ENCODE measurements around the gene CASKIN1.

CASKIN1 gene

DNA sequence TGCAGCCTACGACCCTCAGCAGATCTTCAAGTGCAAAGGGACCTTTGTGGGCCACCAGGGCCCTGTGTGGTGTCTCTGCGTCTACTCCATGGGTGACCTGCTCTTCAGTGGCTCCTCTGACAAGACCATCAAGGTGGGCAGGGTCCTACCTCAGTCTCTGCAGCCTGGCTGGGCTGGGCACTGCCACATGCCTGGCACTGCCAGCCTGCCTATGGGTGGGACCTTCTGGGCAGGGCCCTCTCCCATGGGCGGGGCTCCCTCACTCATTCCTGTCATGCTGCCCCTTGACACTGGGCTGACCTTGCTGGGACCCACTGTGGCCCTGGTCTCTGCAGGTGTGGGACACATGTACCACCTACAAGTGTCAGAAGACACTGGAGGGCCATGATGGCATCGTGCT lies 22.5 kb downstream of the CASKIN1 start:
- no peak for DNase-seq (ENCODE audit: low spot score)

DNA sequence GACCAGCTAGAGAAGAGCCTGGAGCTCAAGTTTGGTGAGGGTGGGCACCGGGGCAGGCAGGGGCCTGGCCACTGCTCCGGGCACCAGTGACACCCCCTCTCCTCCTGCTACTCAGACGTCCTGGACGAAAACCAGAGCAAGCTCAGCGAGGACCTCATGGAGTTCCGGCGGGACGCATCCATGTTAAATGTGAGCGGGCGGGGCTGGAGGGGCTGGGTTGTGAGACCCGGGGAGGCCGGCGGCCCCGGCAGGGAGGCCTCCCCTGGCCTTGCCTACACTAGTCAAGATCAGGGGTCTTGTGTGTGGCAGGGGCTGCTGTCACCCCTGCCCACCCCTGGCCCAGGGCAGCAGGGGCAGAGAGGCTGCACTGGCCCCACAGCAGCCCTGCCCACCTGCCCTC lies 23.0 kb downstream of the CASKIN1 start:
- DNase-seq (ENCODE audit: low spot score) = no peak

DNA sequence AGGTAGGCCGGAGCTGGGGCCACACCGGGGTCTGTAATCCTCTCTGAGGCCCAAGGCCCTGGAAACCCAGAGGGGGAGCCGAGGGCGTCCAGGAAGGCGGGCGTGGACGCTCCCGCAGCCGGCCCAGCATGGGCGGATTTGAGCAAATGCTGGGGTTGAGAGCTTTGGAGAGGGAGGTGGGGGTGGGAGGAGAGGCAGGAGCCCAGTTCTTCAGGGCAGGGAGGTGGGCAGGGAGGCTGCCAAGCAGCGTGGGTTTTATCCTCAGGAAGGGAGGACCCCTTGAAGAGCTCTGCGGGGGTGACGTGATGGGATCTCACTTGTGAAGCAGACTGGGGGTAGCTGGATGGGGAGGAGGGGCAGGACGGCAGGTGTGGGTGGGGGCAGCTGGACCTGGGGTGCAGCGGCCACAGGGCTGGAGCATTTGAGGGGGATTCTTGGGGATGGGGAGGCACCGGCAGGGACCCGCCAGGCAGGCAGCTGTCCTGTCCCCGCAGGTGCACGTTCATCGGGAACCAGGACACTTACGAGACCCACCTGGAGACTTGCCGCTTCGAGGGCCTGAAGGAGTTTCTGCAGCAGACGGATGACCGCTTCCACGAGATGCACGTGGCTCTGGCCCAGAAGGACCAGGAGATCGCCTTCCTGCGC lies 23.6 kb downstream of the CASKIN1 start:
- DNase-seq (ENCODE audit: low spot score) = no peak

DNA sequence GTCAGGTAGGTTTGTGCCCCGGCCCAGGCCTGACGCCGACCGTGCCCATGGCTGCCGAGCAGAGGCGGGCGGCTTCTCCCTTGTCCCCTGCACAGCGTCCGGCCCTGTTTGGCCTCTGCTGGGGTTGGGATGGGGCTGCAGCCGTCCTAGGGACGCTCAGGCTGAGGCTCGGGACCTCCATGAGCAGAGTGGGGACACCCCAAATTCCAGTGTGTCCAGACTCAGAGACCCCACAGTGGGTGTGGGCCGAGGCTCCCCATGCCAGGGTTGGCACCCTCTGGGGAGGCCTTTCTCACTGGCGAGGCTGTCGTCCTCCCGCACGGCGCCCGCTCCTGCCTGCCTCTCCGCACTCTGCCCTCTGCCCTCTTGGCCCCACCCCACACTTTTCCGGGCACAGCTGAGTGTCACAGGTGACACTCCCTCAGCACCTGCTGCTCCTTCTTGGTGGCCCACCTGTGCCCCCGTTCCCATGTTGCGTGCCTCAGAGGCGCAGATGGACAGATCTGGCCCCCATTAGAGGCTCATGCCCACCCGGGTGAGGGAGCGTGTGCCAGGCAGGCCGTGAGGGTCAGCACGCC lies 24.7 kb downstream of the CASKIN1 start:
- no peak for DNase-seq (ENCODE audit: low spot score)

DNA sequence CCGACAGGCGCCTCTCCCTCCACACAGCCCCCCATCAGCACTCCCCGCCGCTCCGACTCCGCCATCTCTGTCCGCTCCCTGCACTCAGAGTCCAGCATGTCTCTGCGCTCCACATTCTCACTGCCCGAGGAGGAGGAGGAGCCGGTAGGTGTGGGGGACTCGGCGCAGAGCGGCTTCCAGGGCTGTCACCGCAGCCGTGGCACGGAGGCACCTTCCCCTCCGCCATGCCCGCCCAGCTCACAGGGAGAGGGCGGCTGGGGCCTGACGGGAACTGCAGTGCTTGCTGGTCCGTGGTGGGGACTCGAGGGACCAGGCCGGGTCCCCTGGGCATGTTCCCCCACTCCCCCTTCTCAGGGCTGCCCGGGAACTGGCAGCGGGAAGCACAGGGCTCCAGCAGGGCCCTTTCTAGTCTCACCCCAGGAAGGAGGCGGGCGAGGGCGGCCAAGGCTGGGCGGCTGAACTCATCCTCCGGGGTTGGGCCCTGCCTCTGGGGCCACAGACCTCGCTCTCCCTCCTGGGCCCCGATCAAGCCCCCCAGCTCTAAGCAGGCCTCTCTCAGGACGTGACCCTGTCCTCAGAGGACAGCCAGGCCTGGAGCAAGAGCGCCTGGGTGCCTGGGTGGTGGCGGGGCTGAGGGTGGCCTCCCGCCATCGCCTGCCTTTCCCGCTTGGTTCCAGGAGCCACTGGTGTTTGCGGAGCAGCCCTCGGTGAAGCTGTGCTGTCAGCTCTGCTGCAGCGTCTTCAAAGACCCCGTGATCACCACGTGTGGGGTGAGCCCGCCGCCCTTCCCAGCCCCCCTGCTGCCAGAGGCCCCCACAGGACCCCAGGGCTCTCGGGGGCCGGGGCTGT lies 25.6 kb downstream of the CASKIN1 start:
- DNase-seq (ENCODE audit: low spot score) = no peak

DNA sequence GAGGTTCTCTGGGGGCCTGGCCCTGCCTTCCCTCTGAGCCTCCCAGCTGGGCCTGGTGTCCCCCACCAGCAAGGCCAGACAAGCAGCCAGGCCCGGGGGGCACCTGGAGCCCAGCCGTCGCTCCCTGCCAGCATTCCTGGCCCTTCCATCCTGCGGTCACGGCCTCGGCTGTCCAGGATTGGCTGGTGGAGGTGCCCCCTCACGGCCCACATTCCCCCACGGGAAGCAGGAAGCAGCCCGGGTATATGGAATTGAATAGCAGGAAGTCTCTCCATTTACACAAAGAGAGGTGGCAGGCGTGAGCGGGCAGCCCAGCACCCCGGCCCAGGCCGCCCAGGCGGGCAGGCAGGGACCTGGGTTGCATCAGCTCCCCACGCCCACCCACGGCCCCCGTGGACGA lies 26.3 kb downstream of the CASKIN1 start:
- DNase-seq (ENCODE audit: low spot score) = no peak

DNA sequence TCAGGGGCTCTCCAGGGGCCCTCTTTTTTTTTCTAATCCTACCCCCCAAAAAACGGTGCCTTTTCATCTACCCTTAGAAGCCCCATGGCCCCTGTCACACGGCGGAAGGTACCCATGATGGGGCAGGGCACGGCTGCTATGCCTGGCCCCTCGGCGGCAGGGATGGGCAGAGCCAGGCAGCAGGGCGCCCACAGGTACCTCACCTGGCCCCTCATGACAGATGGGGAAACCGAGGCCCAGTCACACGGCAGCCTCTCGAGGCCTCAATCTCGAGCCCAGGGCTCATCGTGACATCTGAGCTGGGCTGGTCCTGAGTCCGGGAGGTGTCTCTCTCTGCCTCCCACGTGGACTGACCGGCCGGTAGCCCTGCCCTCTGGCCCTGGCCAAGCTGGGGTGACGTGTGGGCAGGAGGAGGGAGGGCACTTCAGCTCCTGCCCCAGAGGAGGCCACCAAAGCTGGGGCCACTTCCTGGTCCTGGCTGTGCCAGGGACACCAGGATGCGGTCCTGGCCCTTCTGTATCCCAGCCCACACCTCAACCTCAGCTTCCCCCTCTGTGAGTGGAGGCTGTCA lies 29.3 kb downstream of the CASKIN1 start:
- DNase-seq (ENCODE audit: low spot score) = no peak

DNA sequence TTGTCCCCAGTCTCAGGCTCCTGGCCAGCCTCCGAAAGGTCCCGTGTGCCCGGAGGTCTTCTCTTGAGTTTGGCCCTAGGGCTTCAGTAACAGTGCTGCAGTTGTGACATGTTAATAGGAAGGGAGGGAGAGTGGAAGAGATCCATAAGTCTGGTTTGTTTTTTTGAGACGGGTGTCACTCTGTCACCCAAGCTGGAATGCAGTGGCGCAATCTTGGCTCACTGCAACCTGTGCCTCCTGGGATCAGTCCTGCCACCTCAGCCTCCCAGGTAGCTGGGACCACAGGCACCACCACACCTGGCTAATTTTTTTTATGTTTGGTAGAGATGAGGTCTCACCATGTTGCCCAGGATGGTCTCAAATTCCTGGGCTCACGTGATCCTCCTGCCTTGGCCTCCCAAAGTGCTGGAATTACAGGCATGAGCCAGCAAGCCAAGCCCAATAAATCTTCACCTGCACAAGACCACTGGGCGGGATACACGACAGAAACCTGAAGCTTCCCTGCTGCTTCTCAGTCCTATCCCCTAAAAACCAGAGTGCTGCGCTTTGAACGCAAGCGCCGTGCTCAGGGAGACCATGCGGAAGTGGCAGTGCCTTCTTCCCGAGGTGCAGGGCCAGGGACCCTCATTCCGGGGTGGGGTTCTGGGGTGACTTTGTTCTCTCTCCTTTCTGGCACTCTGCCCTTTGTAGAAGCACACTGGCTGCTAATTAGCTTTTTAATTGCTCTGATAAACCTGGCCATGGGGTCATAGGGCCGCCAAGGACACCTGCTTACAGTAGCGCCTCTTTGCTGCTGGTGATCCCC lies 29.9 kb downstream of the CASKIN1 start:
- no peak for DNase-seq (ENCODE audit: low spot score)

DNA sequence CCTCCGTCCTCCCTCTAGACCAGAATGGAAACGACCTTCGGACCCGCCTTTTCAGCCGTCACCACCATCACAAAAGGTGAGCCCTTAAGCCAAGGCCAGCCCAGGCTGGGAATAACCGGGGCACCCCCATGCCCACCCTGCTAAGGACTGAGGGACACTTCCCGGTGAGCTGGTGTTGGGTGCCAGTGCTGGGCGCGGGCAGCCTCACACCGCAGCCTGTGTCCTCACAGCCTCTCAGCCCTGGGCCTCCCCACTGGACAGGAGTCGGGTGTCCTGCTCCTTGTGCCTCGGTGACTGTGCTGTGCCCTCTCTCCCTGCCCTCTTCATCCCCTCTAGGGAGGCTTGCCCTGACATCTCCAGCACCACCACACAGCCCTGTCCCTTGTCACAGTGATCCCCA lies 30.5 kb downstream of the CASKIN1 start:
- DNase-seq (ENCODE audit: low spot score) = no peak

DNA sequence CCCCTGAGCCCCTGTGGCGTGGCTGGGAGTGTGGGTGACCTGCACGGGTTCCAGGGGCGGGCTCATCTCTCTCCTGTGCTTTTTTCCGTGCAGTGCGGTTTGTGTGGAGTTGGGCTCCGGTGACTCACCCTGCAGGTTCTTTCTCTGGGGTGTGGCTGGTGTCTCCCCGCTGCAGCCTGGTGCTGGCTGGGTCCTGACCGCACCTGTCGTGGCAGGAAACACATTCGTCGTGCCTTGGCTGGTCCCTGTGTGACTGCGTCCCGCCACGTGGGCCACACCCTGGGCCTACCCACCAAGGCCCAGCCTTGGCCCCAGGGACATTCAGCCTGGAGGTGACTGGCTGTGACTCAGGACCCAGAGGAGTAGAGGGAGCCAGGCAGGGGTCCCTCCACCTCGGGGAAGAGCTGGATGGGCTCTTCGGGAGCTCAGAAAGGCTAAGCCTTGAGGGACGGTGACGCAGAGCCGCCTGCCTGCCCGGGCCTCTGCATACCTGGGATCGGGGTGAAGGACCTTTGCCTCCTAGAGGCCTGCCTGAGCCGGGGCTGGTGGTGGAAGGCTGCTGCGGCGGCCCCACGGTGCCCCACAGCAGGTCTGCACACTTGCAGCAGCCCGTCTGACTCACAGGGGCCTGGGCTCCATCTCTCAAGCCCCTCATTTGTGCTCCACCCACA lies 33.1 kb downstream of the CASKIN1 start:
- no peak for DNase-seq (ENCODE audit: low spot score)

DNA sequence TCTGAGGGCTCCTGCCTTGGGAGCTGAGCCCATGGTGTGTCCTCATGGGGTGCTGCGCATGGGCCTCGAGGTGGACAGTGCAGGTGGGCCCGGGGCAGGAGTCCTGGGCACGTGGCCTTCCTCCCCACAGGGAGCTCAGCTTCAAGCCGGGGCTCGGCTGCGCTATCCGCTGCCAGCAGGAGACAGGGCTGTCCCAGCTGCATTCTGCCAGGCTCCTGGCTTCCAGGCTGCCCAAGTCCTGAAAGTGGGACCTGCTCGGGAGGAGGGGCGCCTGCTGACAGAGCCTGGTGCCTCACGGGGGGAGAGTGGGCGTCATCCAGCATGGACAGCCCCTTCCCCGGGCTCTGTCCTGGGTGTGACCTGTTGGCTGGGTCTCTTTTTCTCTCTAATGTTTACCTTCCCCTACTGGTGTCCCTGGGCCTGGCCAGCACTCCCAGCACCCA lies 33.7 kb downstream of the CASKIN1 start:
- no peak for DNase-seq (ENCODE audit: low spot score)

DNA sequence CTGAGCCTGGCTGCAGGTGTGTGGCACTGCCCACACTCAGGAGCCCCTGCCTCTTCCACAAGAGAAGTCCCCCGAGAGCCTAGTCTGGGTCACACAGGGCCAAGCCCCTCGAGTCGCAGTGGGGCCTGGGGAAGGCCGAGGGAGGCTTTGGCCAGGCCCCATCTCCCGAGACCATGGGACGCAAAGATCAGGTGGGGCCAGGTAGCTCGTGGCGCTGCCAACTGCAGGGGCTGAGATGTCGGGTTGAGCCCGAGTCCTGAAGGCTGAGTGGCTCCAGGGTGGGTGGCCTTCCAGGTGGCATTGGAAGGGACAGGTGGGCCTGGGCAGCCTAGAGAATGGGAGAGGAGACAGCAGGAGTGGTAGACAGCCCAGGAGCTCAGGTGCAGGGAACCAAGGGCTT lies 34.5 kb downstream of the CASKIN1 start:
- DNase-seq (ENCODE audit: low spot score) = no peak

DNA sequence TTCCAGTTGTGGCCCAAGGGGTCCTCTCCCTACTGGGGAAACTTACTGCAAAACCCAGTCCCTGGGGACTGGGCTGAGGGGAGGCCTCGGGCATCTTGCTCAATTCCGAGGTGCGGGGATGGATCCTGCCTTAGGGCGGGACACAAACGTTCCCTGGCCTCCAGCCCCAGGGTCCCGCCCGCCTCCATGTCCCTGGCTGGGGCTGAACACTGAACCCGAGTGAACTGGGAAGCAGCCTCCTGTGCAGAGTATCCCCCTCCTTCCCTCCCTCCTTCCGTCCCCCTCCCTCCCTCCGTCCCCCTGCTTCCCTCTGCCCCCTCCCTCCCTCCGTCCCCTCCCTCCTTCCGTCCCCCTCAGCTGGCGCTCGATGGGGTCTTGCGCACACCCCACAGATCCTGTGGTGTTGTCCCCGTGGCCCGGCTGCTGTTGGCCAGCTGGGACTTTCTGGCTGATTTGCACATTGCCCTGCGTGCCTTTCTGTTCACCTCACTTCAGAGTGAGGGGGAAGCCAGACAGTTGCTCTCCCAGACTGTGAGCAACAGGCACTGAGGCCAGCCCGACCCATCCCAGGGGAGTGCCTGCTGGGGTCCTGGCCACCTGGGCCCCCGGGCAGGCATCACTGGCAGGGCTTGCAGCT lies 35.4 kb downstream of the CASKIN1 start:
- no peak for DNase-seq (ENCODE audit: low spot score)

DNA sequence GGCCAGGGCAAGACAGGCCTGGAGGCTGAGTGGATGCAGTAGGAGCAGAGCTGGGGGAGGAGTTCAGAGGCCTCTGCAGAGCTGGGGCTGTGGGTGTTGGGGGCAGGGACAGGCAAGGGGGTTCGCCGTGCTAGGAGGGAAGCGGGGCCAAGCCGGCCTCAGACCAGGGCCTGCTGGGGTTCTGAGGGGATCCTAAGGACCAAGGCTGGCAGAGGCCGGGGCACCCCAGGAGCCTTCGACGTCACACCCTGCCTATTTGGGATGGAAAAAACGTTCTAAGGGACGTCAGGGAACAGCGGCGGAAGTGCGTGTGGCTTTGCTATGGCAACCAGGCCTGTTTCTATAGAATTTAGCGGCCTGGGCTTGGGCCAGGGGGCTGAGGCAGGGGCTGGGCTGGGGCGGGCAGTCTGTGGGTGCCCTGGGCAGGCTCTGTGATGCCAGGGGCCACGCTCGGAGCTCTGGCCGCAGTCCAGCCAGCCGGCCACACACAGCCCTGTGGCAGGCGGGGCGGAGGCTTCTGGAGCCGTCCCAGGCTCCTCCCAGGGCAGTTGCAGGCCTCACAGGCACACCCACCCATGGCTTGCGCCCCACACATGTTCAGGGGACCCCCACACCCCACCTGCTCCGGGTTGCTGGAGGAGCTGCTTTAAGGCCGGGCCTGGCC lies 37.1 kb downstream of the CASKIN1 start:
- DNase-seq (ENCODE audit: low spot score) = no peak

DNA sequence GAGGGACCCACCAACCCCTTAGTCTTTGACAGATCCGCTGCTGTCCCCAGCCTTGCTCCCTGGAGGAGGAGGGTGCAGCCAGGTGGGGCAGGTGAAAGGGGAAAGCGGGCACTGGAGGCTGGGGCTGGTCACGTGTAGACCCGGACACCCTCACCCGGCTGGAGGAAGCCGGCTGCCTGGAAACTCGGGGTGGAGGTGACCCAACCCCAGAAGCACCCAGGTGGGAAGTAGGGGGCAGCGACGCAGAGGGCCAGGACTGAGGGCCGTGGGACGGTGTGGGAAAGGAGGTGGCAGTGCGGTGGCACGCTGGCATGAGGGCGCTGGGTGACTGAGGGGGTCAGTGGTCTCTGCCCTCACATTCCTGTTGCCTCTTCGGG lies 38.2 kb downstream of the CASKIN1 start:
- no peak for DNase-seq (ENCODE audit: low spot score)

DNA sequence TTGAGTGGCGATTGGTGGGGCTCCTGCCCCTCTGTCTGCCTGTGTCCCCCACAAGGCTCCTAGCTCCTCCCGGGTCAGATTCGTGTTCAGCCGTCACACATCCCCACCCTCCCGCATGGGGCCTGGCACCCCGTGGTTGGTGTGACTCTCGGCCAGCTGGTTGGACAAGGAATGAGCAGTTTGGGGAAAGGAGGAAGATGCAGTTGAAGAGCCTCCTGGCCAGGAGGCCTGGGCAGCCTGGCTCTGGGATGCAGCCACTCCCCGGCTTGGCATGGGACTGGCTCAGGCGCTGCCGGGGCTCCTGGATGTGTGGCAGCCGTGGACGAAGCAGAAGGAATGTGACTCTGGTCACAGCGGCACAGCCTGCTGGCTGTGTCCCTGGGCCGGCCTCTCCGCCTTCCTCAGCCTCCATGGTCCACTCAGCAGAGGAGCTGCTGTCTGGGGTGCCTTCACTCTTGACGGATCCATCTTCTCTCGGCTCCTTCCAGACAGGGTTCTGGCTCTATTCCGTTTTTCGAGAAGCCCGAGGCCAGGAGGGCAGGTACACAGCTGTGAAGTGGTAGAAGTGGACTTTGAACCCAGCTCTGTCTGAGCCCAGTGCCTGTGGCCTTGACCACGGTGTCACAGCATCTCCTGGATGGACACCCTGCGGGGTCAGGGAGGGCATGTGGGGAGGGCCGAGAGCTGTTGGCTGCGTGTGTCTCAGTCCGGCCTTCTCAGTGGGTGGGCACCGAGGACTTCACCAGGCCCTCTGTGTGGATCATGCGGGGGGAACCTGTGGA lies 38.7 kb downstream of the CASKIN1 start:
- no peak for DNase-seq (ENCODE audit: low spot score)

DNA sequence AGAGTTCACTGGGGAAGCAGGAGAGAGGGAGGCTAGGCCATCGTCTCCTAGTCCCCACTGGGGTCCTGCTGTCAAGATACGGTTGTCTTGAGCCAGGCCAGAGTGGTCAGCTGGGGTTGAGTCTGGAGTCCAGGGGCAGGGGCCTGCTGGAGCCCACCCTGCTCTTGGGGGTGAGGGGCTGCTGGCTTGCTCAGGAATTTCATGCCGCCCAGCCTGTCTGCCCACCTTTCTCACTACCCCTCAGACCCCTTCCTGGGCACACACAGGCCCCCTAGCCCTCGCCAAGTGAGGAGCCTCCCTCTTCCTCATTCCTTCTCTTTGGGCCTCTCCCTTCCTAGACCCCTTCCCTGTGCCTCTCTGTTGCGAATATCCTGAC lies 39.6 kb downstream of the CASKIN1 start:
- no peak for DNase-seq (ENCODE audit: low spot score)

DNA sequence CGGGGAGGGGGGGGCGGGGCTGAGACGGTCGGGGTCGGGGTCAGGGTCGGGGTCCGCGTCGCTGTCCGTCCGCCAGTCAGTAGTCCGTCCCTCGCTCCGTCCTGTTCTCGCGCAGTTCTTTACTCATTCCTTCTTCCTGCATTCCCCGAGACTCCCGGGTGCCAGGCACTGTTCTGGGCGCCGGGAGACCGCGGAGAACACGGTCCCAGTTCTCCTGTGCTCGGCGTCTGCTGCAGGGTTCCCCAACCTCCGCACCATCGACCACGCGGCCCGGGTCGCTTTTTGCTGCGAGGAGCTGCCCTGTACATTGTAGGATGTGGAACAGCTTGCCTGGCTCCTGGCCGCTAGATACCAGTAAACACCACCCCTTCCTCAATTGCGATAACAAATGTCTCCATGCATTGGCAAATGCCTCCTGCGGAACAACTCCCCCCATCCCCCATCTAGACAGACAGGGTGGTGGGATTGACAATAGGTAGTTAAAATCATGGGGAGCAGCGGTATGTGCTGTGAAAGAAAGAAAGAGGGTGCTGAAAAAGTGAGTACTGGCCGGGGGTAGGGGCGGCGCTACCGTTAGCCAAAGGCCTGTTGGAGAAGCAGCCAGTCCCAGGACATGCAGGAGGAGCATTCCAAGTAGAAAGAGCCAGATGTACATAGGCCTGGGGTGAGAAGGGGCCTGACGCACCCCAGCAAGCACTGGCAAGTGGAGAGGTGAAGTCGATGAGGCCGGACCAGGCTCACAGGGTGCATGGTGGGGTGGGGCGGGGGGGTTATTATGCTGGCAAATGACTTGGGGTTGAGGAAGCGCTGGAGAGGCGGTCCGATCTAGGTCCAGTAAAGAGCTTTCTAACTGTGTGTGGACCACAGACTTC lies 40.2 kb downstream of the CASKIN1 start:
- no peak for DNase-seq (ENCODE audit: low spot score)

Data from pons (tissue), 1 donor.